Gastrocnemius medialis (tissue), 4 donors: Measurements from ENCODE around the gene USB1. TPM values are rescaled to one million over a fixed set of nuclear protein-coding genes. Genes with fewer than 3 reads are reported as not detected.
"Not testable (repeated sequence)": the region's sequence is repeated elsewhere in the genome, so short reads cannot be mapped to it uniquely, and the experiment has no call there.

ENCODE experiments used
- ATAC-seq, 2 donors: fragments of 150-250 bp; one replicate each; pipeline ENCODE4 v1.9.1; 2016
- DNase-seq, 2 donors: peaks; one replicate each; pipeline ENCODE4 v3.0.0-alpha.2; 2019
- H3K27ac ChIP-seq, 4 donors: fragments of 200-600 bp; sonication (generic); 1 replicate in 1 of 4; 2 replicates in 3 of 4; pipeline ENCODE4 v1.5.1; 2016 to 2018; ENCODE audit warnings: mild to moderate bottlenecking in 2 of 4, moderate library complexity in 1 of 4
- H3K27me3 ChIP-seq, 3 donors: fragments of 200-600 bp; sonication (generic) in 2 of 3; 1 replicate in 1 of 3; 2 replicates in 2 of 3; pipeline versions ENCODE4 v1.5.1 to v1.6.0; 2016 to 2019; ENCODE audit warnings: mild to moderate bottlenecking in 1 of 3, moderate library complexity in 1 of 3
- H3K36me3 ChIP-seq, 2 donors: fragments of 200-600 bp; sonication (generic) in 1 of 2; one replicate each; pipeline ENCODE4 v1.5.1; 2017 to 2018
- H3K4me1 ChIP-seq, 2 donors: fragments of 200-600 bp; sonication (generic) in 1 of 2; one replicate each; pipeline ENCODE4 v1.5.1; 2016 to 2017; ENCODE audit warnings: mild to moderate bottlenecking in 2 of 2
- H3K4me3 ChIP-seq, 4 donors: fragments of 200-600 bp; sonication (generic) in 3 of 4; 1 replicate in 1 of 4; 2 replicates in 3 of 4; pipeline ENCODE4 v1.5.1; 2016 to 2019; ENCODE audit warnings: mild to moderate bottlenecking in 2 of 4
- H3K9me3 ChIP-seq, 3 donors: fragments of 200-600 bp; sonication (generic) in 2 of 3; 1 replicate in 1 of 3; 2 replicates in 2 of 3; pipeline ENCODE4 v1.5.1; 2016 to 2019
- POLR2A ChIP-seq, 2 donors: fragments of 450-650 bp; IDR thresholded peaks; one replicate each; pipeline ENCODE4 v1.6.1; 2017; ENCODE audit warnings: antibody characterized with exemption in 2 of 2, mild to moderate bottlenecking in 2 of 2, moderate library complexity in 2 of 2
- in situ Hi-C, 4 donors: fragments of 200-750 bp; cut with MboI; loops; one replicate each; pipeline versions ENCODE4 v1.15.0 to v1.8.0; 2017; ENCODE audit warnings: low sequenced_read_pairs in 4 of 4
- intact Hi-C: fragments of 100-400 bp; cut with DNase I; formaldehyde crosslinking; loops from one replicate; pipeline ENCODE4 v1.15.1; 2023; ENCODE audit warnings: low total_unique reads
- total RNA-seq, 4 donors: library from RNA; depleted of rRNA; stranded (reverse); fragments of >200 nt; gene quantifications; one replicate each; pipeline versions ENCODE4 v1.1.0 to v1.2.3, GENCODE V29; 2016
- TF ChIP-seq, protein P1 (sequence below), 5 experiments: fragments of 450-650 bp in 3 of 5; fragments of 200-600 bp in 2 of 5; sonication (generic) in 2 of 5; IDR thresholded peaks in 4 of 5; conservative IDR thresholded peaks in 1 of 5; 1 replicate in 4 of 5; 2 replicates in 1 of 5; pipeline ENCODE4 v1.5.1; 2016 to 2019; ENCODE audit warnings: antibody characterized with exemption in 5 of 5, mild to moderate bottlenecking in 3 of 5, moderate library complexity in 3 of 5

The USB1 gene
- total RNA-seq, 4 donors from 2014 or later = 5.7 to 31.2 (median 15.9) TPM

DNA sequence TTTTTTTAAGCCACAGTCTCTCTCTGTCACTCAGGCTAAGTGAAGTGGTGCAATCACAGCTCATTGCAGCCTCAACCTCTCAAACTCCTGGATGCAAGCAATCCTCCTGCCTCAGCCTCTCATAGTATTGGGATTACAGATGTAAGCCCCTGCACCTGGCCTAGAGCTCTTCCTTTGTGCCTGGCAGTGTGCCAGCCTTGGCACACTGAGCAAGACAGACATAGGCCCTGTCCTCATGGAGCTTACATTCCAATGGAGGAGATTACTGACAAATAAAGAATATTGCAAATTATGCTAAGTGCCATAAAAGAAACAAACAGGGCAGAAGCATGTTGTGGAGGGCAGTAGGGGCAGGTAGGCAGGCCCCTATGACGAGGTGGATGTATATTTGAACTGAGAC, 29.4 kb upstream of the USB1 start:
- intact Hi-C loops = no loop called here

DNA sequence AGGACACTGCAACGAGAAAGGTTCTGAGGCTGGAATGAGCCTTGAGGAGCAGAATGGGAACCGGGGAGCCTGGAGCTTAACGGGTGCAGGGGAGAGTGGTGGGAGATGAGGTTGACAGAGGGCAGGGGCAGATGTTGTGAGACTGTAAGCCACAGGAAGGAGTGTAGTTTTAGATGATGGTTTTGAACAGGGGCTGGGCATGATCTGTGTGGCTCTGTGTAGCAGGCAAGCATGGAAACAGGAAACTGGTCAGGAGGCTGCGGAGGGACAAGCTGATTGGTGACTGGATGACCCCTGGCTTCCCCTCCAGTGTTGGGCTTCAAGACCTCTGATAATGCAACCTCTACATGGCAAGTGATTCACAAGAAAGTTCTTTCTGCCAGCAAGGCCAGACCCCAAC, 28.9 kb upstream of the USB1 start:
- Histone ChIP-seq H3K9me3 (no peaks in the 10 kb centered on the region), H3K27ac (no peak overlapping the region), H3K4me3 (no peak overlapping the region), H3K27me3 (peaks cover 0 to 3% (median 0%) of the 10 kb centered on the region in 3 donors), H3K36me3 (no peaks in the 10 kb centered on the region), H3K4me1 (no peaks in the 10 kb centered on the region)
- DNase-seq (no peak), ATAC-seq (no peak)
- TF ChIP-seq, protein P1, sequence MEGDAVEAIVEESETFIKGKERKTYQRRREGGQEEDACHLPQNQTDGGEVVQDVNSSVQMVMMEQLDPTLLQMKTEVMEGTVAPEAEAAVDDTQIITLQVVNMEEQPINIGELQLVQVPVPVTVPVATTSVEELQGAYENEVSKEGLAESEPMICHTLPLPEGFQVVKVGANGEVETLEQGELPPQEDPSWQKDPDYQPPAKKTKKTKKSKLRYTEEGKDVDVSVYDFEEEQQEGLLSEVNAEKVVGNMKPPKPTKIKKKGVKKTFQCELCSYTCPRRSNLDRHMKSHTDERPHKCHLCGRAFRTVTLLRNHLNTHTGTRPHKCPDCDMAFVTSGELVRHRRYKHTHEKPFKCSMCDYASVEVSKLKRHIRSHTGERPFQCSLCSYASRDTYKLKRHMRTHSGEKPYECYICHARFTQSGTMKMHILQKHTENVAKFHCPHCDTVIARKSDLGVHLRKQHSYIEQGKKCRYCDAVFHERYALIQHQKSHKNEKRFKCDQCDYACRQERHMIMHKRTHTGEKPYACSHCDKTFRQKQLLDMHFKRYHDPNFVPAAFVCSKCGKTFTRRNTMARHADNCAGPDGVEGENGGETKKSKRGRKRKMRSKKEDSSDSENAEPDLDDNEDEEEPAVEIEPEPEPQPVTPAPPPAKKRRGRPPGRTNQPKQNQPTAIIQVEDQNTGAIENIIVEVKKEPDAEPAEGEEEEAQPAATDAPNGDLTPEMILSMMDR (IDR thresholded peaks at IDR 0.05 in 4 of 5, conservative IDR thresholded peaks at IDR 0.05 in 1 of 5) = no peak
- TF ChIP-seq POLR2A (IDR thresholded peaks at IDR 0.05) = no peak
- intact Hi-C loops = no loop called here
- in situ Hi-C loops = no loop called here

More for the DNA sequence above, 29.4 kb upstream of the USB1 start:
- ATAC-seq = no peak
- Histone ChIP-seq H3K9me3 (no peaks in the 10 kb centered on the region), H3K4me3 (no peak overlapping the region), H3K4me1 (no peaks in the 10 kb centered on the region), H3K27me3 (peaks cover 0 to 3% (median 0%) of the 10 kb centered on the region in 3 donors), H3K27ac (no peak overlapping the region), H3K36me3 (no peaks in the 10 kb centered on the region)
- TF ChIP-seq POLR2A (IDR thresholded peaks at IDR 0.05) = no peak
- in situ Hi-C loops = no loop called here
- no peak for DNase-seq

DNA sequence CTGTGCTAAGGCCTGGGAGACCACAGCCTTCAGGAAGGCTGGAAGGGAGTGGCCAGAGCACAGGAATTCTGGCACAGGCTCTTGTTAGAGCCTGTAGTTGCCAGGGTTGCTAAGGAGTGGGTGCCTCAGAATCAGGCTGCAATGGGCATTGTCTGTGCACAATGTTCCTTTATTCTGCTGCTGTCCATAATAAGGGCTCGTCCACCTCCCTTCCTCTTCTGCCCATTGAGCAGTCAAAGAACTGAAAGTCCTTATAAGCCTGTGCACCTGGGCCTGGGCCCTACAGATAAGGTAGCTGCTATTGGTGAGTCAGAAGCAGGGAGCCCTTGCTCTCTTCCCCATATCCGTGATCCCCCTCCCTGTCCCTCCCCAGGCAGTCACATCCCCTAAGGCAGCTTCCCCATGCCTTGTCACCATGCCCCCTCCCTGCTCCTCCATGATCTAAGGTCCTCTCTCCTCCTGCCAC, 24.8 kb upstream of the USB1 start:
- no peak overlapping the region for H3K4me3 ChIP-seq
- no peaks in the 10 kb centered on the region for H3K9me3 ChIP-seq
- peaks cover 0 to 3% (median 0%) of the 10 kb centered on the region in 3 donors for H3K27me3 ChIP-seq
- no peaks in the 10 kb centered on the region for H3K36me3 ChIP-seq
- DNase-seq (no peak), ATAC-seq (no peak)
- intact Hi-C loops (no loop called here), in situ Hi-C loops (no loop called here)
- H3K4me1 ChIP-seq = no peaks in the 10 kb centered on the region
- no peak overlapping the region for H3K27ac ChIP-seq
- TF ChIP-seq POLR2A (IDR thresholded peaks at IDR 0.05) = no peak
- TF ChIP-seq, protein P1 (IDR thresholded peaks at IDR 0.05 in 4 of 5, conservative IDR thresholded peaks at IDR 0.05 in 1 of 5) = no peak

GRCh38 chr16:57977418-57978069, 23.7 kb upstream of the USB1 start:
- intact Hi-C loops = no loop called here
- Histone ChIP-seq H3K4me3 (no peak overlapping the region), H3K27me3 (peaks cover 0 to 4% (median 0%) of the 10 kb centered on the region in 3 donors), H3K4me1 (no peaks in the 10 kb centered on the region), H3K36me3 (no peaks in the 10 kb centered on the region), H3K9me3 (no peaks in the 10 kb centered on the region), H3K27ac (no peak overlapping the region)
- no peak for DNase-seq
- TF ChIP-seq, protein P1 (IDR thresholded peaks at IDR 0.05 in 4 of 5, conservative IDR thresholded peaks at IDR 0.05 in 1 of 5) = no peak
- no peak for TF ChIP-seq POLR2A (IDR thresholded peaks at IDR 0.05)
- in situ Hi-C loops = no loop called here
- ATAC-seq = no peak

DNA sequence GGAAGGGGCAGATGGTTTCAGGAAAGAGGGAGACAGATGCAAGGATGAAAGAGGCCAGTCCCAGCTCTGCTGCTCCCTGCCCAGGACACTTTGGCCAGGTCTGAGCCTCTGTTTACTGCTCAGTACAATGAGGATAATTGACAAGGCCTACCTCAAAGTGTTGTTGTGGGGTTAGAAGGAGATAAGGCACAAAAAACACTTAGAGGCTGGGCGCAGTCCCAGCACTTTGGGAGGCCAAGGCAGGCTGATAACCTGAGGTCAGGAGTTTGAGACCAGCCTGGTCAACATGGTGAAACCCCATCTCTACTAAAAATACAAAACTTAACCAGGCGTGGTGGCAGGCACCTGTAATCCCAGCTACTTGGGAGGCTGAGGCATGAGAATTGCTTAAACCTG, 23.1 kb upstream of the USB1 start:
- H3K36me3 ChIP-seq, intact Hi-C loops, H3K27ac ChIP-seq, DNase-seq, H3K4me3 ChIP-seq, ATAC-seq, H3K27me3 ChIP-seq, H3K9me3 ChIP-seq, H3K4me1 ChIP-seq, in situ Hi-C loops: not testable (repeated sequence)
